ENCODE measurements around the gene PTGIR.
A peak's percentile ranks its signal among the peaks of the same experiment; 100 is the strongest.

PTGIR gene

DNA sequence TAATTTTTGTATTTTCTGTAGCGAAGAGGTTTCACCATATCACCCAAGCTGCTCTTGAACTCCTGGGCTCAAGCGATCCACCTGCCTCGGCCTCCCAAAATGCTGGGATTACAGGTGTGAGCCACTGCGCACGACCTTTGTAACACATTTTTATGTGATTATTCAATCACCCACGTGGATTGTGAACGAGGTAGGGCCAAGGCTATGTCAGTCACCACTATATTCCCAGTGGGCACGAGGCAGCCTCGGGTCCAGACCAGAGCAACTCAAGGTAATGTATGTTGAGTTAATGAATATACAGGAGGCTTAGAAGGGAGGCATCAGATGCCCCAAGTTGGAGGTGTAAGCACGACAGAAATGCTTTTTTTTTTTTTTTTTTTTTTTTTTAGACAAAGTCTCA is 8.9 kb downstream of the PTGIR start:
- TF ChIP-seq EZH2phosphoT487 (IDR thresholded peaks at IDR 0.05; ENCODE audit: borderline replicate concordance): no peak
- TF ChIP-seq, protein P1, sequence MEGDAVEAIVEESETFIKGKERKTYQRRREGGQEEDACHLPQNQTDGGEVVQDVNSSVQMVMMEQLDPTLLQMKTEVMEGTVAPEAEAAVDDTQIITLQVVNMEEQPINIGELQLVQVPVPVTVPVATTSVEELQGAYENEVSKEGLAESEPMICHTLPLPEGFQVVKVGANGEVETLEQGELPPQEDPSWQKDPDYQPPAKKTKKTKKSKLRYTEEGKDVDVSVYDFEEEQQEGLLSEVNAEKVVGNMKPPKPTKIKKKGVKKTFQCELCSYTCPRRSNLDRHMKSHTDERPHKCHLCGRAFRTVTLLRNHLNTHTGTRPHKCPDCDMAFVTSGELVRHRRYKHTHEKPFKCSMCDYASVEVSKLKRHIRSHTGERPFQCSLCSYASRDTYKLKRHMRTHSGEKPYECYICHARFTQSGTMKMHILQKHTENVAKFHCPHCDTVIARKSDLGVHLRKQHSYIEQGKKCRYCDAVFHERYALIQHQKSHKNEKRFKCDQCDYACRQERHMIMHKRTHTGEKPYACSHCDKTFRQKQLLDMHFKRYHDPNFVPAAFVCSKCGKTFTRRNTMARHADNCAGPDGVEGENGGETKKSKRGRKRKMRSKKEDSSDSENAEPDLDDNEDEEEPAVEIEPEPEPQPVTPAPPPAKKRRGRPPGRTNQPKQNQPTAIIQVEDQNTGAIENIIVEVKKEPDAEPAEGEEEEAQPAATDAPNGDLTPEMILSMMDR (conservative IDR thresholded peaks at IDR 0.05; ENCODE audit: low read length): no peak
- Histone ChIP-seq H3K4me3 (ENCODE audit: low read length, poor library complexity, severe bottlenecking) (no peak overlapping the region), H3K9me3 (ENCODE audit: insufficient read depth, low read depth, low read length) (no peaks in the 10 kb centered on the region), H3K9me2 (replicated peaks; ENCODE audit: low read depth, low read length) (no peaks in the 10 kb centered on the region), H3K27me3 (ENCODE audit: insufficient read depth, low read length, poor library complexity, severe bottlenecking) (no peaks in the 10 kb centered on the region), H2AFZ (ENCODE audit: low read length) (no peak overlapping the region), H4K20me1 (ENCODE audit: insufficient read depth, low read length, poor library complexity, severe bottlenecking) (no peaks in the 10 kb centered on the region), H3F3A (ENCODE audit: low read depth) (0 out of 2 replicates have a peak, but pooled peaks cover under 1% of the 10 kb centered on the region), H3K4me1 (ENCODE audit: insufficient read depth, low read length, poor library complexity, severe bottlenecking) (peaks cover 20% of the 10 kb centered on the region), H3K79me2 (ENCODE audit: insufficient read depth, low read length) (no peaks in the 10 kb centered on the region), H3K4me2 (ENCODE audit: low read depth, low read length, poor library complexity, severe bottlenecking) (no peak overlapping the region), H3K36me3 (ENCODE audit: insufficient read depth, low read length) (peaks cover under 1% of the 10 kb centered on the region; the same call in 1 of the 2 replicates), H3K9ac (ENCODE audit: low read depth, low read length, poor library complexity, severe bottlenecking) (no peak overlapping the region)

DNA sequence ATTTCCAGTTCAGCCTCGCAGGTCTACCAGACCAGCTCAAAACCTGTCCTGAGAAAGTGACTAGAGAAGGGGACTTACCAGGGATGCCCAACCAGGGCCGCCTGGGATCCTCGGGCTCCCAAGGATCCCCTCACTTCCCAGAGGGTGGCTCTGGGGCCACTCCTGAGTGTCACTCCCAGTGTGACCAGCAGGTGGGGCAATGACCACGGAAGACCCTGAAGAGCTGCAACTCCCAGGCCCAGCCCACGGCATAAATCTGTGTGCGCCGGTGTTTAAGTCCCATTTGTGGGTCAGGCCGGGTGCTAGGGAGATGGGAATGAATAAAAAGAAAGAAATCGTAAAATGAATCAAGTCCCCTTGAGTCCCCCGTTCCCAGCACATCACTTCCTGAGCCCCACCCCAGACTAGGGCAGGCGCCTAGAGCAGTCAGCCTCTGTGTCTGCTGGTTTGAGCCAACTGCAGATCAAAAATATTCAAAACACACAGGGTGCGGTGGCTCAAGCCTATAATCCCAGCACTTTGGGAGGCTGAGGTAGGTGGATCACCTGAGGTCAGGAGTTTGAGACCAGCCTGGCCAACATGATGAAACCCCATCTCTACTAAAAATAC is 10.7 kb downstream of the PTGIR start:
- Histone ChIP-seq H3F3A (ENCODE audit: low read depth) (peaks cover 7% of the 10 kb centered on the region; the same call in 1 of the 2 replicates), H3K27me3 (ENCODE audit: insufficient read depth, low read length, poor library complexity, severe bottlenecking) (no peaks in the 10 kb centered on the region), H4K20me1 (ENCODE audit: insufficient read depth, low read length, poor library complexity, severe bottlenecking) (no peaks in the 10 kb centered on the region), H3K9me2 (replicated peaks; ENCODE audit: low read depth, low read length) (no peaks in the 10 kb centered on the region), H3K4me2 (ENCODE audit: low read depth, low read length, poor library complexity, severe bottlenecking) (no peak overlapping the region), H3K4me3 (ENCODE audit: low read length, poor library complexity, severe bottlenecking) (no peak overlapping the region), H3K36me3 (ENCODE audit: insufficient read depth, low read length) (peaks cover 15% of the 10 kb centered on the region; the same call in 1 of the 2 replicates), H3K9me3 (ENCODE audit: insufficient read depth, low read depth, low read length) (no peaks in the 10 kb centered on the region), H3K9ac (ENCODE audit: low read depth, low read length, poor library complexity, severe bottlenecking) (no peak overlapping the region), H3K79me2 (ENCODE audit: insufficient read depth, low read length) (no peaks in the 10 kb centered on the region), H2AFZ (ENCODE audit: low read length) (0 out of 2 replicates have a peak overlapping the region, but pooled peaks have one; percentile 41), H3K4me1 (ENCODE audit: insufficient read depth, low read length, poor library complexity, severe bottlenecking) (peaks cover 24% of the 10 kb centered on the region)
- TF ChIP-seq EZH2phosphoT487 (IDR thresholded peaks at IDR 0.05; ENCODE audit: borderline replicate concordance): no peak
- TF ChIP-seq, protein P1 (conservative IDR thresholded peaks at IDR 0.05; ENCODE audit: low read length): peak; percentile 87

- Histone ChIP-seq H4K20me1 (ENCODE audit: insufficient read depth, low read length, poor library complexity, severe bottlenecking) (peaks cover 4% of the 10 kb centered on the region), H3K4me1 (ENCODE audit: insufficient read depth, low read length, poor library complexity, severe bottlenecking) (peaks cover 24% of the 10 kb centered on the region), H3F3A (ENCODE audit: low read depth) (peaks cover 9% of the 10 kb centered on the region; the same call in 1 of the 2 replicates), H3K4me2 (ENCODE audit: low read depth, low read length, poor library complexity, severe bottlenecking) (no peak overlapping the region), H3K36me3 (ENCODE audit: insufficient read depth, low read length) (peaks cover 22% of the 10 kb centered on the region; the same call in 1 of the 2 replicates), H3K4me3 (ENCODE audit: low read length, poor library complexity, severe bottlenecking) (no peak overlapping the region), H3K9me2 (replicated peaks; ENCODE audit: low read depth, low read length) (no peaks in the 10 kb centered on the region), H2AFZ (ENCODE audit: low read length) (no peak overlapping the region), H3K79me2 (ENCODE audit: insufficient read depth, low read length) (no peaks in the 10 kb centered on the region), H3K9ac (ENCODE audit: low read depth, low read length, poor library complexity, severe bottlenecking) (no peak overlapping the region), H3K9me3 (ENCODE audit: insufficient read depth, low read depth, low read length) (no peaks in the 10 kb centered on the region), H3K27me3 (ENCODE audit: insufficient read depth, low read length, poor library complexity, severe bottlenecking) (no peaks in the 10 kb centered on the region)
- no peak for TF ChIP-seq EZH2phosphoT487 (IDR thresholded peaks at IDR 0.05; ENCODE audit: borderline replicate concordance)
- TF ChIP-seq, protein P1 (conservative IDR thresholded peaks at IDR 0.05; ENCODE audit: low read length): no peak
Observed at GRCh38 chr19:46613525-46613924, 11.4 kb downstream of the PTGIR start.
